HL-60 (cell line): ENCODE results near the gene PRCP.

Source experiments
- DNase-seq, 2 experiments: peaks; one replicate each; pipeline ENCODE4 v3.0.0-alpha.2; 2010 to 2020; ENCODE audit warnings: low read depth in 1 of 2, low spot score in 1 of 2
- H3K27ac ChIP-seq: fragments of 250-450 bp; sonication (Bioruptor Pico); replicated peaks from 2 replicates; pipeline ENCODE4 v1.5.1; 2020; ENCODE audit warnings: mild to moderate bottlenecking, moderate library complexity
- H3K27me3 ChIP-seq: fragments of 250-450 bp; sonication (Bioruptor Pico); 2 replicates; pipeline ENCODE4 v1.5.1; 2021; ENCODE audit warnings: mild to moderate bottlenecking, moderate library complexity; ENCODE audit not compliant: insufficient read depth, poor library complexity, severe bottlenecking
- H3K4me3 ChIP-seq: replicated peaks from 2 replicates; pipeline ENCODE4 v1.5.1; 2011; ENCODE audit warnings: mild to moderate bottlenecking, control low read depth, low read length; ENCODE audit not compliant: insufficient read depth
- CTCF ChIP-seq: IDR thresholded peaks from one replicate; pipeline ENCODE4 v1.5.1; 2011; ENCODE audit warnings: low read length, control low read depth, inconsistent platforms; ENCODE audit not compliant: insufficient read depth
- GABPA ChIP-seq: IDR thresholded peaks from 2 replicates; pipeline ENCODE4 v1.6.1; 2012; ENCODE audit warnings: low read depth
- POLR2AphosphoS5 ChIP-seq: IDR thresholded peaks from 2 replicates; pipeline ENCODE4 v1.6.1; 2012; ENCODE audit warnings: low read depth
- REST ChIP-seq: IDR thresholded peaks from 2 replicates; pipeline ENCODE4 v1.6.1; 2012; ENCODE audit warnings: low read depth; ENCODE audit not compliant: insufficient replicate concordance
- SPI1 ChIP-seq: IDR thresholded peaks from 2 replicates; pipeline ENCODE4 v1.6.1; 2012; ENCODE audit warnings: low read depth, mild to moderate bottlenecking, borderline replicate concordance

The PRCP gene

GRCh38 chr11:82837650-82838049, 62.6 kb downstream of the PRCP start:
- Histone ChIP-seq H3K27ac (no peak overlapping the region), H3K27me3 (no peaks in the 10 kb centered on the region), H3K4me3 (no peak overlapping the region)
- TF ChIP-seq POLR2AphosphoS5 (no peak), GABPA (no peak), SPI1 (no peak), REST (no peak), CTCF (no peak)
- DNase-seq, result no peak

GRCh38 chr11:82832983-82833382, 67.2 kb downstream of the PRCP start:
- Histone ChIP-seq H3K27ac (no peak overlapping the region), H3K4me3 (no peak overlapping the region), H3K27me3 (no peaks in the 10 kb centered on the region)
- TF ChIP-seq GABPA (no peak), REST (no peak), SPI1 (no peak), CTCF (no peak), POLR2AphosphoS5 (no peak)
- DNase-seq, result no peak

- DNase-seq, result no peak
Observed at GRCh38 chr11:82831364-82831763, 68.9 kb downstream of the PRCP start.

More at GRCh38 chr11:82831364-82831763, 68.9 kb downstream of the PRCP start:
- Histone ChIP-seq H3K27me3 (no peaks in the 10 kb centered on the region), H3K4me3 (no peak overlapping the region), H3K27ac (no peak overlapping the region)
- TF ChIP-seq GABPA, result no peak
- no peak for TF ChIP-seq SPI1
- TF ChIP-seq POLR2AphosphoS5, result no peak
- TF ChIP-seq REST, result no peak
- TF ChIP-seq CTCF, result no peak
